ENCODE results near the gene REEP6.

- TF ChIP-seq CTCF (IDR thresholded peaks at IDR 0.05) (no peak), EZH2 (IDR thresholded peaks at IDR 0.05) (no peak)
These were observed 469 bp upstream of the REEP6 start, which contains the start of gene PCSK4 for GRCh38 chr19:1490311-1491113.
